CD4-positive, alpha-beta T cell treated with Interferon alpha-2 for 1 hour (primary cell): ENCODE measurements around the gene CCDC191.
A peak's percentile ranks its signal among the peaks of the same experiment; 100 is the strongest.

Experiments used
- DNase-seq, 2 donors: peaks; one replicate each; pipeline ENCODE4 v3.0.0-alpha.2; 2020 to 2022

CCDC191 gene

DNA sequence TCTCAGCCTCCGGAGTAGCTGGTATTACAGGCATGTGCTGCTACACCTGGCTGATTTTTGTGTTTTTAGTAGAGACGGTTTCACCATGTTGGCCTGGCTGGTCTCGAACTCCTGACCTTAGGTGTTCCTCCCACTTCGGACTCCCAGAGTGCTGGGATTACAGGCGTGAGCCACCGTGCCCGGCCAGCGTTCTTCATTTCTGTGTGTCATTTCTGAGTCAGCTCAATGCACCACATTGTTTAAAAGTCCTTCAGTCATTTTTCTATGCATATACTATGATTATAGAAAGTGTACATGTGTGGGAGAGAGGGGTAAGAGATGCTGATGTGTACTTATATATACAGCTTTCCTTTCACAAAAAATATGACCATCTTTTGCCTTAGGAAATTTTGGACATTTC lies 2.3 kb upstream of the CCDC191 start:
- no peak for DNase-seq

DNA sequence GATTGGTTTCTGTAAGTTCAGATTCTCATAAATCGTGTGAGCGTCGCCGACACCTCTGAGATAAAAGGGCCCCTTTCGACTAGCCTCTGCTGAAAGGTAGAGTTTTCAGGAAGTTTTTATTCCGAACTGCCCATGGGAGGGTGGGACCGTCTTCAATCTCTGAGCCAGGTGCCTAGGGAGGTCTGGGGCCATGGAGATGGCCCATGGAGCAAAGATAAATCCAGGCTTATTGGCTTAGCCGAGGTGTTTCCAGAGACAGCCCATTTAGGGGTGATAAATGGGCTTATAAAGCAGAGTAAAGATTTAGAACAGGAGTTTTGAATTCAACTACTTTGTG lies 653 bp upstream of the CCDC191 start:
- DNase-seq: no peak

DNA sequence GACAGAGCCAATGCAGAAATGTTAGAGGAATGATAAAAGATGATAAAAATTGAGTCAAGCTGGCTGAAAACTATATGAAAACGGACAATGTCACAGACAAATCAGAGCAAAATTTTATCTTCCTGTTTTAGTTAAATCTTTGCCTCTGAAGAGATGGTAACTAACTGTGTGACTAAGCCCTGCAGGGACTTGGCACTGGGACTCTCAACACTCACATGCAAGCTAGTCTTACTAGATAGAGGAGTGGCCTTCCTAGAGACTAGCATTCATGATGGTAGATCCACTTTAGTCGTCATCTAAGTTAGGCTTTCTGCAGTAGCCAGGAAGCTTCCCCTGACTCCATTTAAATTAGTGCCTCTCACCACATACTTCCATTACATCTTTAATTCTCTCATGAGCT lies 4.1 kb downstream of the CCDC191 start:
- no peak for DNase-seq

DNA sequence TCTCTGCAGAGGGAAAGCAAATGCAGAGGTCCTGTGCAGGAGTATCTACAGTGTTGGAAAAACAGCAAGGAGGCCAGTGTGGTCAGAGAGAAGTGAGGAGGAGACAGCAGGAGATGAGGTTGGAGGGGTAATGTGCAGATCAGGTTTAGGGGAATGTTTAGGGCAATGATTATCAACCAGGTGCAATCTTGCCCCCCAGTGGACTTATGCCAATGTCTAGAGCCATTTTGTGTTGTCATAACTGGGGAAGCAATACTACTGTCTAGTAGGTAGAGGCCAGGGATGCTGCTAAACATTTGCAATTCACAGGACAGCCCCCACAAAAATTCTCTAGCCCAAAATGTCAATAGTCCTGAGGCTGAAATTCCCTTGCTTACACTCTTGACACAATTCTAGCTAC lies 13.1 kb downstream of the CCDC191 start:
- no peak for DNase-seq

- DNase-seq: no peak
These were observed 20.4 kb downstream of the CCDC191 start for GRCh38 chr3:114035896-114036295.

DNA sequence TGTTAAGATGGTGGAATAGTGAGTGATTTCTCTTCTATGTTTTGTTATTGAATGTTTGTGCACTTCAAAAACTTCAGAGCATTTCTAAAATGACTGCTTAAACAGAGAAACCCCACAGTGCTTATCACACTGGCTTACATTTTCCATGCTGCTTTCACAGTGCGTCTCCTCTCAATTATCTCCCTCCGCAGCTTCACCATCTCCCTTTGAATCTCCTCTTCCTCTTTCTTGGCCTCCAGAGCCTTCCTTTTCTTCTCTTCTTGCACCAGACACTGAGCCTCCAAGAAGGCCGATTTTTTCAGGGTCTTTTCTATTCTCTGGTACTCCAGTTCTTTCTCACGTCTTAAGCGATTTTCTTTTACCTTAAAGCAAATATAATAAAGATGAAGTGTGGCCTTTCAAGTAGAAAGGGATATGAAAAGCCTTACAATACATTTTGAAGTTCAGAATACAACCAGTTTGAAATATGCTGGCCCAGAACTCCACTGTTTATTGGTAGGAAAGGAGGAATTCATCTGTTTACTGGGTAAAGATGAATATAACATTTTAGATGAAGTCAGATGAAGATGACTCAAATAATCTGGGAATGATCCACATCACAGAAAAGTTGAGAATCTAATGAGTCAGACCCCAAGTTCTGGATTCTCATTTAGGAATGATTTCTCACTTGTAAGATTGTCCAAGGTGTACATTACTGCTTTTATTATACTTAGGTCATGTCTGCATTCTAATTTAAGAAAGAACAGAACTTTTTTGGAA lies 21.4 kb downstream of the CCDC191 start:
- DNase-seq: no peak

GRCh38 chr3:114034211-114034610 lies 22.1 kb downstream of the CCDC191 start:
- no peak for DNase-seq

DNA sequence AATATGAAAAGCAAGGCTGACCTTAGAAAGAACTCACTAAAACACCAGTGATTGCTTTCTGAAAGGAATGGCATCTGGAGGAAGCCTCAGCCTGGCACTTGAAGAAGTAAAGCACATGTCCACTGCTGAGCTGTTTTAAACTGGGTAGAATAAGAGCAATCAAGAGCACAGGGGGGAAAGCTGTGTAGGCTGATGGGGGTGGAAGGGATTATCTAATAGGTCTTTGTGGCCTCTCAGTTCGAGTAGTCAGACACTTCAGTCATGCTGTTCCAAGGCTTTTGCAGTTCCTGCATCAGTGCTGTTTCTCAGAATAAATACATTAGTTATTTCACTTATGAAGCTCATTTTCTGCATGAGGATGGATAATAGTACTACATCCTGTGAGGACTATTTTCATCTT lies 22.6 kb downstream of the CCDC191 start:
- DNase-seq: no peak

DNA sequence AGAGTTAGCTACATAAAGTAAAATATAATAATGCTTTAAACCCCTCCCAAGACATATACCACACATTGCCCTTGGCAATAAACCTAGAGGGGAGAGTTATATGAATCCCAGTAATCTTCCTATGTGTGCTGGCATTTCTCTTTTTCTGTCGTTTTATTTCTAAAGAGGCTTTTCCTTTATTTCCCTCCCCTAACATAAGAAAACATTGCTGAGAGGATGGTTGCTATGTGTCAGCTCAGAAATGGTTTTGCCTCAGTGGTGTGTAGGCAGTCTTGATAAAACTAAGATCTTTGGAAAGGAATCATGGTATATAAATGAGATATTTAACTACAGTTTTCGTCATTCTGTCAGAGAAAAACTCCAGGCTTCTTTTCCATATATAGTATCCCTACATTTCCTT lies 30.0 kb downstream of the CCDC191 start:
- no peak for DNase-seq

DNA sequence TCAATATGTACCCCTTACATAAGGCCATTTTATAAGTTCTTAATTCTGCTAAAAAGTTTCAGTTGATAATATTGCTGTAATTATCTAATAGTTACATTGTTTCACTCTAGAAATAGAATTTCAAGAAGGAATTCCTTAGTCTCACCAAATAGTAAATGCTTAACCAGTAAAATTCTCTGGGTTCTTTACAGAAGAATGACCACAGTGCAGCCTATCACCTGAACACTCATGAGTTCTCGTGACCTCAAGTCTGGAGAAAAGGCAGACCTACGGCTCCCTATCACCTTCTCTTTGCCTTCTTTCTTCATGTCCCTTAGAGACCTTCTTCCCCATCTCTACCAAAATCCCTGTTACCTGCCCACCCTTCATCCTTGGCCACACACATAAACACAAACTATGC lies 30.9 kb downstream of the CCDC191 start:
- no peak for DNase-seq

DNA sequence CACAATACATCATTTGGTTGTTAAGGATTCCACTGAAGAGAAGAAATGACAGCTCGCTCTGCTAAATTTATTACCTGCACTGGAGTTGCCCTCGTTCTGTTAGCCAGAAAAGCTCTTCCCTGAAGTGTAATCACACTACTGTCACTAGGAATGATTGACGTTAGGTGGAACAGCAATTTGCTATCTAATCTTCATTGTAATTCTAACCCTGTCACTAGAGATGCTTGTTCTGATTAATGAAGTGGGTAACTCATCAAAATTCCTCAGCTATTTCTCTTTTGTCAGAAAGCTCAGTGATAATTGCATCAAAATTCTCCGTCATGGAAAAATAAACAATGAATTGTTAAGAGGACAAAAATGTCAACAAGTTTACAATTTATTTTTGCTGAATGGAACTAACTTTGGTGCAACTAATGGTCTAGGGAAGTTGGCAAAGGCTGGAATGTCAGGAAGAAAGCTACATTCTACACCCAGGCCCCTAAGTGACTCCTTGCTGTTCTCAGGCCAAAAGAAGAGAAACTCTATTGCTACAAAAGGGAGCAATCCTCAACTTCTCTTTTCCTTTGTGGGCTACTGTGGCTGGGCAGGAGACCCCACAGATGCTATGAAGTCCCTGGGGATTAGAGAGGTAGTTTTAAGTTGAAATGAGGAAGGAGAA lies 34.1 kb downstream of the CCDC191 start:
- no peak for DNase-seq

GRCh38 chr3:114020907-114021306 lies 35.4 kb downstream of the CCDC191 start:
- no peak for DNase-seq

DNA sequence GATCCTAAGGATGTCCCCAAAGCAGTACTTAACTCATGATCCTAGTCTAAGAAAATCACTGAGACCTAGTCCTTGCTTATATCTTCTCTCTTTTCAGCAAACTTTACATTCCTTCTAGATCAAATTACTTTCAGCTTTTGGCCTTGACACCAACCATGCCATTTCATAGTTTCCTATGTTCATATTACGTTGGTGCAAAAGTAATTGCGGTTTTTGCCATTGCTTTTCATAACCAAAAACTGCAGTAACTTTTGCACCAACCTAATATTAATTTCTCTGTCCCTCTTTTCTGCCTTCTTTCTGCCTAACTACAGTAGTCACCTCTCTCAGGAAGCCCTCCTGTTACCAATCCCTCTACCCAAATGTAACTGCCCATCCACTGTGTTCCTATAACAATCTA lies 36.8 kb downstream of the CCDC191 start:
- no peak for DNase-seq

DNA sequence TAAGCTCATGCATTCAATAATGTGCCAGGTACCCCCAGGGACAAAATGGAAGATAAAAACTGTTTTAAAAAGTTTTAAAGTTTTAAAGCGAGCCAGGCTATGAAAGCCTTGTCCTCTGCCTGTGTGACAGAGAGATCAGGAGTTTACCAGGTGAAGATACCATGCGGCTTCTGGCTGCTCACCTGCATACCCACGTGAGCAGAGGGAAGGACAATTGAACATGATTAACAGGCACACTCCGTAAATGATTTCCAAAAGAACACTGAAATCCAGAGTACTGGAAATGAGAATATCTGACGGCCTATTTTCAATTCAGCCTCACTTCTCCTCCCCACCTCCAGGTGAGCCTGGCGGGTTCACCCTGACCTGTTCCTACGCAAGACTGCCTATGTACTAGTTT lies 42.1 kb downstream of the CCDC191 start:
- no peak for DNase-seq

DNA sequence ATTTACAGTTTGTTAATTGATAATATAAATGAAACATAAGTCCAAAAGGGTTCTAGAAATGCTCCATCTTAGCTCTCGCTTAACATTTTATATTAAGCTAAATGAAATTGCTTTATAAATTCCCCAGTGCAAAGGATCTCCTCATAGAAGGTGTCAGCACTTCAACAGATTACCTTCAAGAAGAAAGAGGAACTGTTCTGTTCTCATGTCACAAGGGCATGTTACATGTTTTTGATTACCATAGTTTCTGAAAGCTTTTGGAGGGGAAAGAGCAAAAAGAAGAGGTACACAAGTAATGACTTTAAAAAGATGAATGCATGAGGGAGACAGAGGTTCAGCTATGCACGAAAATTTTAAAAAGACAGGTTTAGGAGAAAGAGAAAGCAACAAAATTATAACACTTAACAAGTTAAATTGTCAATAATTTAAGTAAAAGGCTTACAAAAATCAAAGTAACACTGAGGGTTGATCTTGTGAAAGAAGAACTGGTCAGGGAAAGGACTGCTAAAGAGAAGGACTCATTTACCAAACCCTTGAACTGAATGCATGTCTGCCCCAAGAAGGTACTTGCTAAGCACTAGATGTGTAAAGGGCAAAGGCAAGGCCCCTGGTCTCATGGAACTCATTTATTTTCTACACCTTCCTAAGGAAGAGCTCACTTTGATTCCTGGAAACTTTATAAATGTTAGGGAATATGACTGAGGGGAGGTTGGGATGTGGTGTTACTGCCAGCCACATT lies 45.1 kb downstream of the CCDC191 start:
- no peak for DNase-seq

DNA sequence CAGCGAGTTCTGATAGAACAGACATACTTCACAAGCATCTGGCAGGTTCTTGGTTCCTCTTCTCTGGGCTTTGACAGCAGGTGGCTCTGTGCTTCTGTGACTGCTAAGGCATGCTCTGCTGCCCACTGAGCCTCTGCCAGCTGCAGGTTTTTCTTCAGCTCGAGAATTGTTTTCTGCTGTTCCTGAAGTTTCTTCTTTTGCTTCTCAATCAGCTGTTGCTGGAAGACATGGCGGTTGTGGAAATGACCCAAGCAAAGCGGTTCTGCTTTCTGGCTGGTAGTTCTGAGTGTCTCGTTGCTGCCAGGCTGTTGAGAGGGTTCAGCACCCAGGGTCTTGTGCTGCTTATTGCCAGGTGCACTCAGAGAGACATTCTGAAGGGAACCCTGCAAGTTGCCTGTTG lies 50.8 kb downstream of the CCDC191 start:
- peak in 1 of 2 donors; percentile 64 for DNase-seq

- DNase-seq: peak; percentile 18 to 42
These were observed 70.8 kb downstream of the CCDC191 start for GRCh38 chr3:113985541-113985940.

- DNase-seq: no peak
These were observed 72.8 kb downstream of the CCDC191 start for GRCh38 chr3:113983544-113983943.

- no peak for DNase-seq
These were observed 74.5 kb downstream of the CCDC191 start for GRCh38 chr3:113981803-113982202.

DNA sequence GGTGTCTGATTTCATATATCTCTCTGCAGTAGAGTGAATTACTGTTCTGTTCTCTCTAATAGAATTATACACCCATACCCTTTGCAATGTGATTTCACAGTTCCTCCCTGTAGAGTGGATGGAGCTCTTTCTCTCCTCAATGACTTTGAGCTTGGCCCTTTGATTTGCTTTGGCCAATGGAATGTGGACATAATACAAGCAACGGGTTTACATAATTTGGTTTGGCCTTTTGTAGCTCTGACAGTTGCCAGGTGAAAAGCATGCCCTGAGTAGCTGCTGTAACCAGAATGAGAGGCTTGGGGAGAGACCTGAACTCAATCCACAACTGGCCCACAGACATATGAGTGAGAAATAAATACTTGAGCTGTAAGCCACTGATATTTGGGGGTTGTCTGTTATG lies 76.4 kb downstream of the CCDC191 start:
- no peak for DNase-seq

DNA sequence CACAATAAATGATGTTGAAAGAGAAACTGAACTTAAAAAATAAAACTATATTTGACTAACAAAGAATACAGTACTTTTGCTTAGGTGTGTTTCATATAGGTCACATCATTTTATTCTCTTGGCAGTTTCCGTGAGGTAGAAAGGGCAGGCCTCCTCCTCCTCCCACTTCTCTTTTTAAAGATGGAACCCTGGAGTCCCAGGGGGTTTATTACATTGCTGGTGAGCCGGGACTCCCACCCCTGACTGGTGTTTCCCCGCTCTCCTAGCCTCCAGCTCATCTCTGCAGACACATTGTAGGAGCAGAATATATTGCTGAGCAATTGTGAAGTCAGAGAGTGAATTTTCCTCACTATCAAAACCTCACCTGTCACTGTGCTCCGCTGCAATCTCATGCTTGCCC lies 78.5 kb downstream of the CCDC191 start:
- DNase-seq: no peak

DNA sequence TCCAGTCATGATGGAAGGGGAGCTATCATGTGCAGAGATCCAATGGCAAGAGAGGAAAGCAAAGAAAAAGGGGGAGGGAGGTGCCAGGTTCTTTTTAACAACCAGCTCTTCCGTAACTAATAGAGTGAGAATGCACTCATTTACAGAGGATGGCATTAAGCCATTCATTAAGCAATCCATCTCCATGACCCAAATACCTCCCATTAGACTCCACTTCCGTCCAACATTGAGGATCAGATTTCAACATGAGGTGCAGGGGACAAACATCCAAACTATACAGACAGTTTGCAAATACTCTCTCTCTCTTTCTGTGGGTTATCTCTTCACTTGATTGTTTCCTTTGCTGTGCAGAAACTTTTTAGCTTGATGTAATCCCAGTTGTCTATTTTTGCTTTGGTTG lies 87.3 kb downstream of the CCDC191 start:
- DNase-seq: no peak

DNA sequence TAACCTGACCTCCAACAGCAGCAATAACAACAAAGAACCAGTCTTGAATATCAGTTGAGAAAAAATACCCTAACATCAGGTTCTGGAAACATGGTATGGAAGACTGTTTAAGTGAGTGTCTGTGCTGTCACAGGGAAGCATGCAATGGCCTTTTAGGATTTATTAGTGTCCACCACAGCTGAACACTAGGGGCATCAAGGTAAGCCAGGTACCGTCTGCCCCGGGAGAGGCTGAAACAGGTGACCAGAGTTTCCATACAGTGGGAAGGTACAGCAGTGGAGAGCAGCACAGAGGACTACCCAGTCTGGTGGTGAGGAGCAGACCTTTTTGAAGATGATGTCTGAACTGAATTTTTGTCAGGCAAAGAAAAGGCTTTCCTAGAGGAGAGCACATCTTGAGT lies 90.2 kb downstream of the CCDC191 start:
- DNase-seq: no peak

- no peak for DNase-seq
These were observed 92.4 kb downstream of the CCDC191 start for GRCh38 chr3:113963879-113964278.
